Dermis blood vessel endothelial cell (primary cell): Measurements from ENCODE around the gene DTNA. TPM values are rescaled to one million over a fixed set of nuclear protein-coding genes. Genes with fewer than 3 reads are reported as not detected.
"Not testable (repeated sequence)": the region's sequence is repeated elsewhere in the genome, so short reads cannot be mapped to it uniquely, and the experiment has no call there.

Source experiments
- DNase-seq: peaks from one replicate; pipeline ENCODE4 v3.0.0; 2010
- total RNA-seq: library from RNA; depleted of rRNA; stranded (reverse); fragments of >200 nt; gene quantifications from 2 replicates; pipeline ENCODE4 v1.2.3, GENCODE V29; 2014

Gene DTNA
- total RNA-seq, 1 donor from 2014 or later = 2.9 TPM

DNA sequence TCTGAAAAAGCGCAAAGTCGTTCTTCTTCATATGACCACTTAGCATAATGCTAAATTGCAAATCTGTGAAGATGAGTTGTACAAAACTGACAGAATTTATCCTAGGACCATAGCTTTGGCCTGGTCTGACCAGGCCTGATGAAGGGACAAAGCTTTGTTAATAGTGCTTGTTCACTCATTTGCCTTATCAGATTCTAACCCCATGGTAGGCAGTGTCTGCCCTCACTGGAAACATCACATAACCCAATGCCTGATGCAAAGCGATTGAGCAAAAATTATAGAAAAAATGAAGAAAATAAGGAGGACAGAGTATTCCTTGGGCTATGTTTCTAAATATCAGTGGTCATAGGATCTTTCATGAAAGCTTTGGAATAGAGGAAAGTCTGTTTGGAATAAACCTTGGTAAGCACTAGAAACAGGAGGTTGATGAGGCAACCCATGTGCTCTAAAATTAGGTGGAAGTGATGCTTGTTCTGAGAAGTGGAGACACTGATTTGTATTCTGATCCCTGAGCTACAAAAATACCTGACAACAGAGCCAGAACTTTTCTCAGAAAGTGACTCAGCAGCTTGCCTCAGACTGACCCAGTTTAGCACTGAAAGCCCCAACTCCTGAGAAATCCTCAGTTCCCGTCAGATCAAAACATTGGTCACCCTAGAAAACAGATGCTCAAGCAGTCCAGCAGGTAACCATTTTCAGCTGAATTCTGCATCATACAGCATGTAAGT lies 199.7 kb downstream of the DTNA start:
- DNase-seq = no peak

DNA sequence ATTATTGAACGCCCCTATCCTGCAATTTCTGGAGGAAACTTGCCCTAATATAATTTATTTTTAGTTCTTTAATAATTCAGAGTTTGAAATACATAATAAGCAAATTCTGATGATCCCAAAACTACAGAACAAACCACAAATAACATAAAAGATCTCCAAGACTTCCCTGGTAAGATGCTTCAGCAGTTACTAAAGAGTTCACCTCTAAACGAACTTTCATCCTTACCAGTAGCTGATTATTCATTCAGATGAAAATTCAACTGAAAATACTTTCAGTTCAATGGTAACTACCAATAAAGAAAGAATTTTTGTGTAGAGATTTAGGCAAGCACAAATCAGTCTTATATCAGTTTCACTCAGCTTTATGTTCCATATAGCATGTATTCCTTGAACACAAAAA lies 201.0 kb downstream of the DTNA start:
- DNase-seq = no peak

DNA sequence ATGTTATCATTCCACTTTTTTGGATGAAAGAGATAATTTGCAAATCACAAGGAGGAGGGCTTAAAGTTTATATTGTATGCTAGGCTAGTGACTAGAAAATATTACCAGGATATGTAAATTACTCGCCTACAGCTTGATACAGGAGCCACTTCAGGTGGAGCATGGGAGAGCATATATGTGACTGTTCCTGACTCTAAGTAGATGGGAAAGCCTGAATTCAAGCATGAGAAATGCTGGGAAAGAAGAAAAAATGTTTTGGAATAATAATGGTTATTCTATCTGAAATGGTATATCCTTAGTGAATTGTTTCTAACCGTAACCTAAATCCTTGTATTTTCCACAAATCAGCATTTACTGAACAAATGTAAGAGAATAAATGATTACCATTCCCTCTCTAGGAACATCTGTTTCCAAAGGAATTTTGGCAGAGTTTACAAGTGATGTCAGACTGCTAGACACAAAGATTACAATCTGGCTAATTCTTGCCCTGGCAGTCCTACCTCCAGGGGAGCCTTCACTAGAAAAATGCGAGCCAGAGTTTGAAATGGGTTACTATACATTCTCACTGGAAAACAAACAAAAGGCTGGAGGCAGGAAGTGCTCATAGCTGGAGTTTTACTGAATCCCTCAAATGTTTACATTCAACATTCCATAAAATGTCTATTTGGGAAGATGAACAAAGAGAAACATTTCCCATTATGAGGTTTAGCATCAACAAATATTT lies 201.7 kb downstream of the DTNA start:
- DNase-seq = peak; percentile 19

DNA sequence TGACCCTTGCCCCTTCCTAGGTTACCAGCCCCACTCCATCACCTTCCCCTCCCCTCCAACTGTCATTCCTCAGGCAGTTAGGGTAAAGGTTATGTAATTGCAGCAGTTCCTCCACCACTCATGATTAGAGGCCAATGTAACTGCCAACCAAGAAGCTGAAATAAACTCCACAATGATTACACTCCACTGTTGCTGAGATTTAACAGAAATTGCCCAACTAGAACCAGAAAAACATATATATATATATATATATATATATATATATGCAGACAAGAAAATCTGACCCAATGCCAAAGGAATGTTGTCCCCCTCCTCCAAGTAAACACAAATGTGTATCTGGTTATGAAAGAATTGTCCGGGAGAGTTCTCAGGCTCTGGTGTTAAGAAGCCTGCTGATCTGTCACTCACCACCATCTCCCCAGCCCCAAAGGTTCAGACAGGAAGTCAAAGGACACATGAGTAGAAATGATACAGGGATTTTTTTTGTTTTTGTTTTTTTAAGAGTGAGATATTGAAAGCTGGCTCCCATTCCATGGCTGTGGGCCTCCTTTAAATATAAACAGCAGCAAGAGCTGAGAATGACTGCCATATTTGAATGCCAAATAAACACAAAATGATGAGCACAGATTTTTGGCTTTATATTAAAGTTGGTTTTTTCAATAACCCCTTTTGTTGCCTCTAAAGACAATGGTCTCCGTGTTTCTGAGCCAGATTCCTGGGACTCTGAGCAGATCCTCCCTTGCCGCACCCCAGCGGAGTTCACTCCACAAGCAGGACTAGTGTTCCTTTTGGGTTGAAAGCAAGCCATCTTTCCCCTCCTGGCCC lies 204.0 kb downstream of the DTNA start:
- DNase-seq = no peak

DNA sequence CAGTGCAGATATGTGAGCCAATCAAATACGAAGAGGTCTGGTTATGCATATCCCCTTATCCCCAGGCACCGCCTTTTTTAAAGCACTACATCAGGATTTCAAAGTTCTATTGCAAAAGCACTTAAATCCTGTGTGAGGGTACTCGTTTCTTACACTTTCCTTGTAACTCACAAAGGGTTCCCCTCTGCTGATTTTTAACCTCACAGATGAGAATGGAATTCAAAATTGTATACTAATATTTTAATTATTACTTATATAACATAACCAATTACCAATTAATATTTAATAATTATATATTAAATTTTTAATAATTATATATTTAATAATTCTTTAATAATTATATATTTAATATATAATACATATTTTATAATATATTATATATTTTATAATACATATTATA lies 204.9 kb downstream of the DTNA start:
- no peak for DNase-seq

DNA sequence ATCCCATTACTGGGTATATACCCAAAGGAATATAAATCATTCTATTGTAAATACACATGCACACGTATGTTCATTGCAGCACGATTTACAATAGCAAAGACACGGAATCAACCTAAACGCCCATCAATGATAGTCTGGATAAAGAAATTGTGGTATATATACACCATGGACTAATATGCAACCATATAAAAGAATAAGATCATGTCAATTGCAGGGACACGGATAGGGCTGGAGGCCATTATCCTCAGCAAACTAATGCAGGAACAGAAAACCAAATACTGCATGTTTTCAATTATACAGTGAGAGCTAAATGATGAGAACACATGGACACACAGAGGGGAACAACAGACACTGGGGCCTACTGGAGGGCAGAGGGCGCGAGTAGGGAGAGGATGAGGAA lies 206.4 kb downstream of the DTNA start:
- DNase-seq = not testable (repeated sequence)

DNA sequence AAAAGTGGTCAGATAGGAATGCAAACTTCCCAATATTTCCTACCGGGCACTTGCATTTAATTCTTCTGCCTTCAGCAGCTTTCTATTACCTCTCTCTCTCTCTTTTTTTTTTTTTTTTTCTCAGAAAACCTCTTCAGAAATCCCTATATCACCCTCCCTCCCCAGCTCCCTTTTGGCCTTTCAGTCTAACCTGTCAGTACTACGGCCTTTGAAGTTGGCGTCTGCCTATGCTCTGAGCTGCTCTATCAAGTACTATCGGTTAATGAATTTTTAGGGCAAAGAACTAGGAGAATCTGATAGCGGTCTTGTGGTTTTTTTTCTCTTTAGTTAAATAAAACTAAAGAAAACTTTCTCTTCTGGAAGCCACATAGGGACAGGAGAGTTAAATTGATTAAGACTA lies 208.8 kb downstream of the DTNA start:
- DNase-seq = no peak

DNA sequence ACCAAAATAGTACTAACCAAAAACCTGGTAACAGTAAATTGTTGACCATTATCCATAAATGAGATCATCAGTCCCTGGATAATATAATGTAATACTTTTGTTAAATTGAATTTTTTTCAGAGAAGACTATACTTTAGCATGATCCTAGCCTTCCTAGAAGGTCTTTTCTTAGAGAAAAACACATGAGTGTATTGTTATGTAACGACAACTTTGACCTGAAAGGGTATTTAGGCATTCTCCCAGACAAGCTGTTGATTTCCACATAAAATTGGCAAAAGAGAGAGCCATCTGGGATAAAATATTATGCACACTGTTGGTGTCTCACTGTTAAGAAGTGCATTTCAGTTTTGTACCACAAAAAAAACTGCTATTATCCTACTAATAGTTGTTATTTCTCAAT lies 211.1 kb downstream of the DTNA start:
- DNase-seq = no peak

DNA sequence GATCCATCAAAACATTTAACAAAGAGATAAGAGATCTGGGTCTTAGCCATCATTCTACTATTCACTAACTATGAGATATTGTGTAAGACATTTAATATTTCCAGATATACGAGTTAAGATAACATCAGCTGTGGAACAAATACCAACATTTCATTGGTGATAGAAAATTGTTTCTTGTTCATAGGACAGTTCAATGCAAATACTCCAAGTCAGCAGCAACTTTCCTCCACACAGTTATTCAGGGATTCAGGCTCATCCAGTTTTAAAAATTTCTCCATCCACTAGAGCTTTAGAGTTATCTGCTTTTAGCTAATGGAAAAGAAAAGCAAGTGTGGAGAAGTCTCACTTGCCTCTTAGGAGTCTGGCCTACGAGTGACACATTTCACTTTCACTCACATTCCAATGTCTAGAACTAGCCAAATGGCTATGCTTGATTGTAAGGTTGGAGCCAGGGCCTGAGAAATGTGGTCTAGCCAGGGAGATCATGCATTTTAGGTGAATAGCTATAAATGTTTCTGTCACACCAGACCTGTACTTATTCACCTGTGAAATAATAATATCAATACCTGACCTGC lies 211.8 kb downstream of the DTNA start:
- DNase-seq = no peak

DNA sequence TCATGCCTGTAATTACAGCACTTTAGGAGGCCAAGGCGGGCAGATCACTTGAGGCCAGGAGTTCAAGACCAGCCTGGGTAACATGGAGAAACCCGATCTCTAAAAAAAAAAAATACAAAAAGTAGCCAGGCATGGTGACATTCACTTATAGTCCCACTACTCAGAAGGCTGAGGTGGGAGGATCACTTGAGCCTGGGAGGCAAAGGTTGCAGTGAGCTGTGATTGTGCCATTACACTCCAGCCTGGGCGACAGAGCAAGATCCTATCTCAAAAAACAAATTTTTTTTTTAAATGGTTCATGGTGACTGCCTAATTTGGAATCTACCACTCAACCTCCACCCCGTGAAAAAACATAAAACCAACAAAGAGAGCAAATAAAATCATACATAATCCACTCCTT lies 212.5 kb downstream of the DTNA start:
- DNase-seq = not testable (repeated sequence)

DNA sequence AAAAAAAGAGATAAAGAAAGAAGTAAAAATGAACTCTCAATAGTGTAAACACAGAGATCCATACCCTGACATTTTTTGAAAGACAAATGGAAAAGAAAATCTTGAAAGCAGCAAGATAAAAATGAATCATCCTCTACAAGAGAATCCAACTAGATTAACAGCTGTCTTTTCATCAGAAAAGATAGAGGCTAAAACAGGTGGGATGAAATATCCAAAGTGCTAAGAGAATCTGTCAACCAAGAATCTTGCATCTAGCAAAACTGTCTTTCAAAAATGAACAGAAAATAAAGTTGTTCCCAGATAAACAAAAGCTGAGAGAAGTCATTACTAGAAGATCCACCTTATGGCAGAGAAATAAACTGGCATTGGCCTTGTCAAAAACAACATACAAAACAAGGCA lies 213.8 kb downstream of the DTNA start:
- no peak for DNase-seq

DNA sequence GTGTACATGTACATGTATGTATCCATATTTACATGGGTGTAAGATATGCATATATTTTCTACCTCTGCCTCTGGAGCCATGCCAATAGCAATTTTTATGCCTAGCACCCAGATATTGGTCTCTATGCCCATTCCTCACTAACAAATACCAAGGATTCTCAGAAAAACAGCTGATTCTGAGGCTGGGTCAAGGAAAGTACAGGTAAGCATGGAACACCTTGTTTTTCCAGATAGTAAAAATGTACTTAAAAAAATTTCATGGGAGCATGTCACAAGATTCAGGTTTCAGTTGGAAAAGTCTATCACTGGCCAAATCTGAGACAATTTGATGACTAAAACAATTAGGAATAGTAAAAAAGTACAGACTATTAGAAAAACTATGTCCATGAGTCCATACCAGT lies 216.6 kb downstream of the DTNA start:
- no peak for DNase-seq

DNA sequence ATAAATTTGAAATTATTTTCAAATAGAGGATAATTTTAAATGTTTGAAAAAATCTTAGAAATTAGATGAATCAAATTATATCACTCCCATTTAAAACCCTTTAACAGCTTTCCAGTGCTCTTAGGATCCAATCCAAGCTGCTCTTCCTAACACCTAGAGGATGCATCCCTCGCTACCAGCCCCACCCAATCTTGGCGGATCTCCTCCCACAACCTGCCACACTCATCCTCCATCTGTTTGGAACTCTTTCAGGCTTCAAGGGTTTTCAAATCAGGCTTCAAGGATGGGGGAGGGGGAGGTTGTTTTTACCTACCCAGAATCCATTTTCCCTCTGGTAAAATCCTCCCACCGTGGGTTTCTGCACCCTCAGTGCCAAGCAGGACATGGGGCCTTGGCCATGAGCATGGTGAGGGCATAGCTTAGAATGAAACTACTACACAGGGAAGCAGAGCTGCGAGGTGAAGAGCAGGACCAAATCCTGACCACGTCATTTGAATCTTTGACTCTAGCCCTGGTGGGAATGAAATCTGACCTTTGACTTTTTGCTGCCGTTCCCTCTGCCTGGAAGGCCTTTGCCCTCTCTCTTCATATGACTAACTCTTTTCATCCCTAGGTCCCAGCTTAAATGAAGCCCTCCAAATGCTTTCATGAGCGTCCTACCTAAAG lies 218.1 kb downstream of the DTNA start:
- DNase-seq = no peak

DNA sequence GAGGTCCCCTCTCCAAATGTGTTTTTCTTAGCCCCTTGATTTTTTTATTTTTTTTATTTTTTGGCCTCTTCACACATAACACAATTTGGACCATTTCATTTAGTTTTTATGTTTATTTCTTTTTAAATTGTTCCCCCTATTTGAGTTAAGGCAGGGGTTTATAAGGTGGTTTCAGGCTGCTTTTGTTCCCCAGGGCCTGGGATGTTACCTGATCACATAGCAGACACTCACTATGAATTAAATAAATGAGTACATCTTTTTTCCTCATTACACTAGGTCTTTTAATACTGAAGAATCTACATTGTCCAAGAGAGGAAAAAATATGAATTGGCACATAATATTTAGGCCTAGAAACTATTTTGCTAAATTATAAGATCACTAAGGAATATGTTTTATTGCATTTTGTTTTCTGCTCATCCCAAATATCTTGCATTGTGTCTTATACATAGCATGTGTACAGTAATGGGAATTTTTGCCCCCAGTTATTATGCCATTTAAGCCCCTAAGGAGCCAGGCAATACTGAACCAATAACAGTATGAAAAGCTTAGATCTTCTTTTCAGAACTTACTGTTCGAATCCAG lies 218.7 kb downstream of the DTNA start:
- no peak for DNase-seq

DNA sequence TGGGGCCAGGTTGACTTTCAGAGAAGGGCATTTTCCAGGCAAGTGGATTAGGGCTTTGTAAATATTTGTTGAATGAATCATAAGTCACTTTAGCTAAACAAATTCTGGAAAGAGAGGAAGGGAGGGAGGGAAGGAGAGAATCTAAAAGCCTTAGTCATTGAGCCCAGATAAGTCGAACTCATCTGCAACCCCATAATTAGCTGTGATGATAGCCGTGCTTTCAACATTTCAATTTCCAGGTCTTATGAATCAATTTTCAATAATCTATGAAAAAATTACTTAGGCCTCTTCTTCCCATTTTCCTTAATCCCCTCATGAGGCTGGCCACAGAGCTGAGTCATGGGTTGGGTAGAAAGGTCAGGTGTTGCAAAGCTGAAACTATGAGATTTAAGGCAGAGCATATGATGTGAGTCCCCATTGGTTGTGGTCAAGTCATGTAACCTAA lies 219.3 kb downstream of the DTNA start:
- DNase-seq = no peak

DNA sequence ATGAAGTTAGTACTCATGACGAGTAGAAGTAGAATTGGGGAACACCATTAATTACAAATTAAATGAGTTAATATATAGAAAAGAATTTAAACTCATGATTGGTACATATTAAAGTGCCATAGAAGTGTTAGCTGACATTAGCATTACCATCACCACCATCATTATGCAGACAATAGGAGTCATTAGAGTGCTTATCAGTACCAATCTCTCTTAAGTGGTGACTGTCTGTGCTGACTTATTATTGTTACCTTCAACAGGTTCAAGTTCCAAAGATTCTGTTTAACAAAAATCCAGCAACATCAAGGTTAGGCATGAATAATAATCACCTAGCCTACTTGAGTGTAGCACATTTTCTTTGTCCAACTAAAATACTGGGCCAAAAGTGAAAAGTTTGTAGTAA lies 222.3 kb downstream of the DTNA start:
- no peak for DNase-seq

DNA sequence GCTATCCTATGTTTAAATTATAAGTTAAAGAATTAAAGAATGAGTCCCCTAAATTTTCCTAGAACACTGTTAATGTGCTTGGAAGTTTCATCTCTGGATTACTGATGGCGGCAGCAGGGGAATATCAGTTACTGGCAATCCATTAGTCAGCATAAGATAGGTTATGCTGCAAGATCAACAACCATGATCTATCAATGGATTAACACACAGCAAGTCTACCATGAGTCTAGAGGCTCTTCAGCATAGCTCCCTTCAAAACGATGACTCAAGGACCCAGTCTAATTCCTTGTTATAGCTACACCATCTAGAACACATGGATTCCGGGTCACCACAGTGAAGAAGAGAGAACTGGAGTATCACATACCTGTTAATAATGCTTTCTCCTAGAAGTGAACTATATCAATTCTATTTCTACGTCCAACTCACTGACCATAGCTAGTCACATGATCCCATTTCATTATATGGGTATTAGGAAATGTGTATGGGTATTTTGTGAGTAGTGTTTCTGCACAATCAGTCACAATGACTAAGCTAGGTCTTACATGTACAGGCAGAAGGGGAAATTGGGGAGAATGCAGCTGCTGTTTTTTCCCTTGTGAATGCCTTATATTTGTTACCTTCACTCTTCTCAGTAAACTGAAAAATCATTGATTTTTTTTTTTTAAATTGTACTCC lies 222.8 kb downstream of the DTNA start:
- DNase-seq = no peak

DNA sequence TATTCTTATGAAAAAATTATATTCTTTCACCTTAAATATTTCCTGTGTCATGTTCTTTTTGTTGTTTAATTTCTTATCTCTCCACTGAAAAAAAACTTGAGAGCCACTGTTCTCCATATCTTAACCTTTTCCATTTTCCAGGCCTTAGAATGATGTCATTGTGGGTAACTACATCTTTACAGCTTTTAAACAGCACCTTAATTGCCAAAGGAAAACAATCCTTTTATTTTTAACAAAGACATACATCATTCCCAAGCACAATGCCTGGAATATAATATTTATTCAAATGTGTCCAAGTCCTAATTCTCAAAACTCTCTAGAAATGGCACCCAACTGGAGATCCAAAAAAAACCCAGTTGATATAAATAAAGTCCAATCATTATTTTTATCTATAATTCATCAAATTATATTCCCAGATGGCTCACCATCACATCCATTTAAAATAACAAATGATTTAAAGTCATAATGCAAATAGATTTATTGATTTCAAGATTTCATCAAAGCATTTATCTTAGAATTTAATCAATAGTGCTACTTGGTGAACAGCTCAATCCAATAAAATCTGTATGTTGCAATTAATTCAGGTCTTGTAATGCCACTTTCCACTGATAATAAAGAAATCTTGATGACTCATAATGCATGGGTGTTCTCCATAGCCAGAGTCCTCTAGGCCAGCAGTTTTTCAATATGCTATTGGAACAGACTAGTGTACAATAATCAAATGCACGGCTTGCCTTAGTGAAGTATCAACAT lies 224.0 kb downstream of the DTNA start:
- no peak for DNase-seq

DNA sequence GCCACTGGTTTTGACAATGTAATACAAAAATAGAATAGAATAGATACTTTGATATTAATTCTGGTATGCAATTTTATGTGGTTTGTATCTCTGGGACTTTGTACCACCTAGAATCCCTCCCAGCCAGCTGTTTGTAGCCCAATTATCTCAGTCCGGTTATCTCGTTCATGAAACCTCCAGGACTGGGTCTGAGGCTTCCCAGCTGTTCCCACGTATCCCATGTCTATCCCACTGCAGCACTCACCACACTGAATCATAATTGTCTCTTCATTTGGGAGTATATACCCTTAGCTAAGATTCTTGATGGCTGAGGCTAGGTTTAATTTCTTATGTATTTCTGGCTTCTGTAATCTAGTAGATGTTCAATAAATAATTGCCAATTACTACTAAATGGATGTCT lies 226.7 kb downstream of the DTNA start:
- no peak for DNase-seq

DNA sequence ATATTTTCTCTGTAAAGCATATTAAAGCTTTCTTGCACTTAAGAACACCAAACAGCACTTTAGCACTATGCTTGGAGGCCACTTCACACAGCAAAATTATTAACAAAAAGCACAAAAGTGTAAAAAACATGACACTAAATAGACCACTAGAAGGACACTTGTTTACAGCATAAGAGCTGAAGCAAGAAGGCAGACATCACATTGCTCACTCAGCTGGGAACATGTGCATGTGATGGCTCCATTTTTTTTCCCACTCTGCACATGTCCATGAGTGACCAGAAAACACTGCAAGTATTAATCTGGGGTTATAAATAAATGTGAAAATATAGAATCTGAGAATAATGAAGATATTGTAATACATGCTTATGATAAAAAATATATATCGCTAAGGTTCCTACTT lies 228.0 kb downstream of the DTNA start:
- DNase-seq = no peak
